Vagina (tissue), 2 donors: ENCODE measurements around the gene TAB2. TPM values are rescaled to one million over a fixed set of nuclear protein-coding genes. Genes with fewer than 3 reads are reported as not detected.

Experiments
- DNase-seq, 2 donors: peaks; one replicate each; pipeline ENCODE4 v3.0.0-alpha.2; 2017; ENCODE audit errors: extremely low spot score in 2 of 2
- H3K27ac ChIP-seq: fragments of 200-600 bp; sonication (generic); one replicate; pipeline ENCODE4 v1.5.1; 2019
- H3K27me3 ChIP-seq: fragments of 200-600 bp; sonication (generic); one replicate; pipeline ENCODE4 v1.5.1; 2019
- H3K36me3 ChIP-seq, 2 donors: fragments of 200-600 bp; sonication (generic); one replicate each; pipeline ENCODE4 v1.5.1; 2017 to 2019
- H3K4me1 ChIP-seq: fragments of 200-600 bp; sonication (generic); one replicate; pipeline ENCODE4 v1.5.1; 2019
- H3K4me3 ChIP-seq, 2 donors: fragments of 200-600 bp; sonication (generic); 1 replicate in 1 of 2; 2 replicates in 1 of 2; pipeline ENCODE4 v1.5.1; 2016 to 2019
- H3K9me3 ChIP-seq: fragments of 200-600 bp; sonication (generic); one replicate; pipeline ENCODE4 v1.5.1; 2019
- CTCF ChIP-seq, 3 experiments: fragments of 450-650 bp in 2 of 3; fragments of 200-600 bp in 1 of 3; sonication (generic) in 1 of 3; IDR thresholded peaks; one replicate each; pipeline ENCODE4 v1.5.1; 2017 to 2019; ENCODE audit warnings: antibody characterized with exemption in 3 of 3, mild to moderate bottlenecking in 2 of 3, moderate library complexity in 2 of 3
- POLR2A ChIP-seq, 2 donors: fragments of 450-650 bp; IDR thresholded peaks; one replicate each; pipeline ENCODE4 v1.6.1; 2017; ENCODE audit warnings: antibody characterized with exemption in 2 of 2, mild to moderate bottlenecking in 2 of 2, moderate library complexity in 2 of 2
- POLR2AphosphoS5 ChIP-seq, 2 donors: sonication (generic); formaldehyde crosslinking; IDR thresholded peaks; one replicate each; pipeline ENCODE4 v1.9.0; 2017; ENCODE audit warnings: antibody characterized with exemption in 2 of 2, mild to moderate bottlenecking in 2 of 2, low read depth in 1 of 2; ENCODE audit not compliant: insufficient read depth in 1 of 2
- intact Hi-C: fragments of 100-400 bp; cut with DNase I; formaldehyde crosslinking; loops from one replicate; pipeline ENCODE4 v1.15.1; 2023
- total RNA-seq: library from RNA; depleted of rRNA; stranded (reverse); fragments of >200 nt; gene quantifications from one replicate; pipeline ENCODE4 v1.2.3, GENCODE V29; 2016

TAB2 gene
- 80.5 TPM for total RNA-seq

- H3K9me3 ChIP-seq, result no peaks in the 10 kb centered on the region
- intact Hi-C loops, result loop anchor here (10.0 kb wide), 1 partner anchor 197 kb away; no protein-coding TSS in a partner anchor
- no peaks in the 10 kb centered on the region for H3K27me3 ChIP-seq
- DNase-seq, result no peak
- H3K4me3 ChIP-seq, result peak within 1 kb of the TSS; percentile 56 to 98
- H3K27ac ChIP-seq, result peak within 1 kb of the TSS; percentile 91
- H3K36me3 ChIP-seq, result no peaks in the 10 kb centered on the region
- H3K4me1 ChIP-seq, result peaks cover 37% of the 10 kb centered on the region
- TF ChIP-seq POLR2A (IDR thresholded peaks at IDR 0.05), result no peak
These were observed at the start of gene TAB2 for GRCh38 chr6:149317644-149318571. Gene TAB2, plus strand, starts transcription at chr6:149317712. Its CDS starts 52,286 bp downstream, at chr6:149369998.

- H3K36me3 ChIP-seq, result no peaks in the 10 kb centered on the region
- no peak overlapping the region for H3K27ac ChIP-seq
- H3K4me1 ChIP-seq, result no peaks in the 10 kb centered on the region
- intact Hi-C loops, result no loop called here
- no peak for TF ChIP-seq CTCF (IDR thresholded peaks at IDR 0.05)
- no peak overlapping the region for H3K4me3 ChIP-seq
- H3K27me3 ChIP-seq, result no peaks in the 10 kb centered on the region
- H3K9me3 ChIP-seq, result no peaks in the 10 kb centered on the region
- DNase-seq, result no peak
These were observed 49.4 kb upstream of the TAB2 start for GRCh38 chr6:149268146-149268545.

- intact Hi-C loops, result no loop called here
These were observed 48.7 kb upstream of the TAB2 start for GRCh38 chr6:149268768-149269167.

GRCh38 chr6:149270616-149271015, 46.9 kb upstream of the TAB2 start:
- H3K9me3 ChIP-seq, result no peaks in the 10 kb centered on the region
- no peaks in the 10 kb centered on the region for H3K36me3 ChIP-seq
- TF ChIP-seq CTCF (IDR thresholded peaks at IDR 0.05), result no peak
- no peak for TF ChIP-seq POLR2AphosphoS5 (IDR thresholded peaks at IDR 0.05; ENCODE audit: insufficient read depth in 1 of 2, low read depth in 1 of 2)
- TF ChIP-seq POLR2A (IDR thresholded peaks at IDR 0.05), result no peak
- no peaks in the 10 kb centered on the region for H3K4me1 ChIP-seq
- H3K27ac ChIP-seq, result no peak overlapping the region
- H3K27me3 ChIP-seq, result no peaks in the 10 kb centered on the region
- no peak overlapping the region for H3K4me3 ChIP-seq
- DNase-seq, result no peak
- intact Hi-C loops, result no loop called here

More at GRCh38 chr6:149268768-149269167, 48.7 kb upstream of the TAB2 start:
- Histone ChIP-seq H3K36me3 (no peaks in the 10 kb centered on the region), H3K27me3 (no peaks in the 10 kb centered on the region), H3K4me1 (no peaks in the 10 kb centered on the region), H3K9me3 (no peaks in the 10 kb centered on the region), H3K27ac (no peak overlapping the region), H3K4me3 (no peak overlapping the region)
- DNase-seq, result no peak
- TF ChIP-seq POLR2A (IDR thresholded peaks at IDR 0.05) (no peak), POLR2AphosphoS5 (IDR thresholded peaks at IDR 0.05; ENCODE audit: insufficient read depth in 1 of 2, low read depth in 1 of 2) (no peak), CTCF (IDR thresholded peaks at IDR 0.05) (no peak)

- DNase-seq, result no peak
- H3K36me3 ChIP-seq, result no peaks in the 10 kb centered on the region
- no peaks in the 10 kb centered on the region for H3K27me3 ChIP-seq
- H3K4me3 ChIP-seq, result no peak overlapping the region
- H3K27ac ChIP-seq, result no peak overlapping the region
- H3K4me1 ChIP-seq, result no peaks in the 10 kb centered on the region
- intact Hi-C loops, result no loop called here
- no peaks in the 10 kb centered on the region for H3K9me3 ChIP-seq
- no peak for TF ChIP-seq POLR2AphosphoS5 (IDR thresholded peaks at IDR 0.05; ENCODE audit: insufficient read depth in 1 of 2, low read depth in 1 of 2)
- no peak for TF ChIP-seq POLR2A (IDR thresholded peaks at IDR 0.05)
- no peak for TF ChIP-seq CTCF (IDR thresholded peaks at IDR 0.05)
These were observed 45.9 kb upstream of the TAB2 start for GRCh38 chr6:149271348-149272340.
